Endometrial microvascular endothelial cells (primary cell): ENCODE results near the gene RNF123. TPM values are rescaled to one million over a fixed set of nuclear protein-coding genes. Genes with fewer than 3 reads are reported as not detected.
"Not testable (repeated sequence)": the region's sequence is repeated elsewhere in the genome, so short reads cannot be mapped to it uniquely, and the experiment has no call there.

Experiments
- in situ Hi-C: cut with HindIII; loops from 2 replicates; pipeline ENCODE4 v1.10.0; 2017; ENCODE audit warnings: low sequenced_read_pairs, low pct_unique_long_range_greater_than_20kb; ENCODE audit errors: inconsistent ontology term
- total RNA-seq: library from RNA; depleted of rRNA; stranded (reverse); fragments of >200 nt; gene quantifications from one replicate; pipeline ENCODE4 v1.2.3, GENCODE V29; 2015; ENCODE audit errors: inconsistent ontology term

Gene RNF123
- total RNA-seq, 1 donor from 2014 or later: 22.4 TPM

GRCh38 chr3:49695350-49696015, 6.1 kb downstream of the RNF123 start:
- in situ Hi-C loops: not testable (repeated sequence)

- in situ Hi-C loops: no loop called here
Measured at GRCh38 chr3:49699281-49699979, 10.1 kb downstream of the RNF123 start.

- in situ Hi-C loops: no loop called here
Measured at GRCh38 chr3:49700014-49700413, 10.7 kb downstream of the RNF123 start.

- in situ Hi-C loops: no loop called here
Measured at GRCh38 chr3:49700453-49701128, 11.2 kb downstream of the RNF123 start.

GRCh38 chr3:49701388-49702077, 12.2 kb downstream of the RNF123 start:
- in situ Hi-C loops: no loop called here

- in situ Hi-C loops: no loop called here
Measured at GRCh38 chr3:49702672-49703071, 13.3 kb downstream of the RNF123 start.

GRCh38 chr3:49703443-49703927, 14.1 kb downstream of the RNF123 start:
- in situ Hi-C loops: no loop called here

GRCh38 chr3:49703956-49704355, 14.6 kb downstream of the RNF123 start:
- in situ Hi-C loops: no loop called here

- in situ Hi-C loops: no loop called here
Measured at GRCh38 chr3:49704629-49705028, 15.3 kb downstream of the RNF123 start.

- in situ Hi-C loops: no loop called here
Measured at GRCh38 chr3:49705390-49705960, 16.1 kb downstream of the RNF123 start.

GRCh38 chr3:49706456-49707112, 17.2 kb downstream of the RNF123 start:
- in situ Hi-C loops: no loop called here

GRCh38 chr3:49707113-49707480, 17.7 kb downstream of the RNF123 start:
- in situ Hi-C loops: no loop called here

- in situ Hi-C loops: no loop called here
Measured at GRCh38 chr3:49709852-49710251, 20.5 kb downstream of the RNF123 start.

- in situ Hi-C loops: no loop called here
Measured at GRCh38 chr3:49711489-49711888, 22.1 kb downstream of the RNF123 start.

GRCh38 chr3:49712166-49712565, 22.8 kb downstream of the RNF123 start:
- in situ Hi-C loops: no loop called here

GRCh38 chr3:49712631-49713317, 23.4 kb downstream of the RNF123 start:
- in situ Hi-C loops: no loop called here

- in situ Hi-C loops: no loop called here
Measured at GRCh38 chr3:49713336-49714105, 24.2 kb downstream of the RNF123 start.
